Mammary epithelial cell (primary cell): ENCODE results near the gene VCPKMT.

Source experiments
- CTCF ChIP-seq, 2 donors: IDR thresholded peaks in 1 of 2; conservative IDR thresholded peaks in 1 of 2; 2 replicates each; pipeline ENCODE4 v1.5.1; 2011 to 2012; ENCODE audit warnings: inconsistent platforms in 2 of 2, low read length in 2 of 2, mild to moderate bottlenecking in 2 of 2, control low read depth in 1 of 2, low read depth in 1 of 2; ENCODE audit not compliant: insufficient read depth in 1 of 2; ENCODE audit errors: extremely low read depth in 1 of 2
- EZH2 ChIP-seq: IDR thresholded peaks from 2 replicates; pipeline ENCODE4 v1.6.1; 2012; ENCODE audit warnings: low read length, inconsistent platforms, borderline replicate concordance

- peak in 1 of 2 donors; percentile 20 for TF ChIP-seq CTCF (conservative IDR thresholded peaks at IDR 0.05 in 1 of 2, IDR thresholded peaks at IDR 0.05 in 1 of 2; ENCODE audit: extremely low read depth in 1 of 2, insufficient read depth in 1 of 2, low read depth in 1 of 2, low read length in 2 of 2)
- TF ChIP-seq EZH2 = no peak
Measured at GRCh38 chr14:50060871-50061663, 55.3 kb downstream of the VCPKMT start.
